ENCODE data around the gene ALX3.

Gene ALX3

DNA sequence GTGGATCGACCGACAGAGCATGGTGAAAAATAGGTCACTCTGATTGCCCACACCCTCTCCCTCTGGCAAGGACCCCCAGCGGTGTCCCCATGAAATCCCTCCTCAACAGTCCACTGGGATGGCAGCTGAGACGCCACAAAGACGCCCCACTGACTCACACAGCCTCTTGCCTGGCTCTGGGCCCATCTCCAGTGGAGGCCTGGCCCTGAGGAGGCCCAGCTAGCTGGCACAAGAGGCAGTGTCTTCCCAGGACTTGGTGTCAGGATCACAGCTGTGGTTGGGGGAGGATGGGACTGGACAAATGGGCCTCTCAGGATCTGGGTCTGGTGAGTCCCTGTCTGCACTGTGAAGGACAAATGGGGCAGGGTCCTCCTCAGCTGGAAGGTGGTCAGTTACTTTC lies 4.6 kb downstream of the ALX3 start:
- DNase-seq = no peak

DNA sequence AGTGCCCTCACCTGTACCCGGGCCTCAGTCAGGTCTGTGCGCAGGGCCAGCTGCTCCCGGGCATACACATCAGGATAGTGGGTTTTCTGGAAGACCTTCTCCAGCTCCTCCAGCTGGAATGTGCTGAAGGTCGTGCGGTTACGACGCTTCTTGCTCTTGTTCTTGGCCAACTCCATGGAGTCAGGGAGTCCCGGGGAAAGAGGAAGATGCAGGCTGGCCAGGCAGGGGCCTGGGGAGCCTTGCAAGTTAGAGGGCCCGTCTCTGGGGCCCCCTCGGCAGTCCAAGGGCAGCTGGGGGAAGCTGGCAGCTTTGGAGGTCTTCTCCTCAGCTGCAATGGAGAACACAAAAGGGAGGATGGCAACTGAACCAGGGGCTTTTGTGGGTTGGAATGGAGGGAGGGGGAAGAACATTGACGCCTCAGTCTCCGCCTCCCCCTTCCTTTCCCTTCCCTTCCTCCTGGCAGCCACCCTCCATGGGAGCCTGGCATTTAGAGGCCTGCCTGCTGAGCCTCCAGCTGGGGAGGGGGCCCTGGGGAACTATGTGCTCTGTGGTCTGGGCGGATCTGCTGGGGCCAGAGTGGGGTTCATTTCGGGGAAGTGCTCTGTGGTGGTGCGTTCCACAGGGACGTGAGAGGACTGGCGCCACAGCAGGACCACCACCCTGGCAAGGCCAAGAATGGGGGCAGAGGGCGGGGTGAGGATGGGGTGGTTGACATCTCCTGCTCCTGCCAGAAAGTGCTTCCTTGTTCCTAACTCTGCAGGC lies 5.7 kb downstream of the ALX3 start:
- no peak for DNase-seq

- DNase-seq = no peak
Measured at GRCh38 chr1:110063781-110064180, 6.7 kb downstream of the ALX3 start.

DNA sequence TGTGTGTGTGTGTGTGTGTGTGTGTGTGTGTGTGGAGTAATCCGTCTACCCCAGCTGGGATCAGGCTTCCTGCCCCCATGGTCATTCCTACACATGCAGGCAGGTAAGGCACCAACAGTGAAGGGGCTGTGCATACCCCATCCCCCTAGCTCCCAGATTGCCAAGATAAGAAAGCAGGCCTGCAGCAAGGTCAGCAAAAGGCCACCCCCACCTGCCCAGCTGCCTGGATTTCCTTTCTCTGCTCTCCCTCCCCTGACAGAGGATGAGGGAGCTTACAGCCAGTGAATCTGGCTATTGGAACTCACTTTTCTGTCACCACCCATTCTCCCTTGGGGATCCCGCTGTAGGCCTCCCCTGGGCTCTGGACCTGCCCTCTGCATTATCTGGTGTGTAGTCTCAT lies 7.9 kb downstream of the ALX3 start:
- no peak for DNase-seq

- no peak for DNase-seq
Measured at GRCh38 chr1:110061341-110061740, 9.1 kb downstream of the ALX3 start.

DNA sequence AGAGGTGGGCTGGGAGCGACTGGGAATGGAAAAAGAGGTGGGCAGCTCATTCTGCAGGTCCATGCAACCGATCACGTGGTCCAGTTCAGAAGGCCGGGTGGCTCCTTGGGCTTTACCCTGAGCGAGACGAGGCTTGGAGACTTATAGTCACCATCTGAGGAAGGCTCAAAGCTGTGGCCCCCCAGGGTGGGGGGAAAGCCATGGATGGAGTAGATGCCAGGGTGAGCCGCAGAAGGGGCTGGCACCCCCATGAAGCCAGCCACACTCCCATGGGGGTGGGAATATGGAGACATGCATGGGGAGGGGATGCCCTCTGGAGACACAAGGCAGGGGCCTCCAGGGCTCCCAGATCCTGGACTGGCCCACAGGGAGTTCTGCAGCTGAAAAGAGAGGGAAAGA lies 9.8 kb downstream of the ALX3 start:
- DNase-seq = no peak

DNA sequence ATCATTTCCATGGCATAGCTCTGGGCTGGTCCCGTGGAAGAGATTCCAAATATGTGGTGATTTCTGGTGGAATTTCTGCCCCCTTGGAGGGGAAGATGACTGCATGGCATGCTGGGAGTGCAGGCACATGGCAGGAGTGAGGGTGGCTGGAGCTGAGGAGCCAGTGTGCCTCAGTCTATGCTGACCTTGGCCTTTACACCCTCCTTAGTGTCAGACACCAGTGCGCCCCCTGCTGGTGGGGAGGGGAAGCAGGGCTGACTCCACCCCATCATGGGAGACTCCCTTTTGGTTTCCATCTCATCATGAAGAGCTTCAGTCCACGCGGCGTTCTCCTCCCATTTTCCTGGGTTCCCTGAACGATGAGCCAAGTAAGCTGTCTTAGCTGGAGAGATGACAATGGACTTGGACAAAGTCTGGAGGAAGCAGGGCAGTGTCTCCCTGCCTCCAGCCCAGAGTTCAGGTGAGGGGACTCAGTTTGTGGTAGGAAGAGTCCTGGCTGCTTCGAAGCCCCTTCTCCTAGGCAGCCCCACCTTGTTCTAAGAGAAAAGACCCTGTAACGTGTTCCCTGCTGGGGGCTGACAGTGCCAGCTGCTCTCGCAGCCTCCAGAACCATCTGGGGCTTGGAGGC lies 10.3 kb downstream of the ALX3 start:
- DNase-seq = peak in 2 of 51 donors; percentile 6 to 16

DNA sequence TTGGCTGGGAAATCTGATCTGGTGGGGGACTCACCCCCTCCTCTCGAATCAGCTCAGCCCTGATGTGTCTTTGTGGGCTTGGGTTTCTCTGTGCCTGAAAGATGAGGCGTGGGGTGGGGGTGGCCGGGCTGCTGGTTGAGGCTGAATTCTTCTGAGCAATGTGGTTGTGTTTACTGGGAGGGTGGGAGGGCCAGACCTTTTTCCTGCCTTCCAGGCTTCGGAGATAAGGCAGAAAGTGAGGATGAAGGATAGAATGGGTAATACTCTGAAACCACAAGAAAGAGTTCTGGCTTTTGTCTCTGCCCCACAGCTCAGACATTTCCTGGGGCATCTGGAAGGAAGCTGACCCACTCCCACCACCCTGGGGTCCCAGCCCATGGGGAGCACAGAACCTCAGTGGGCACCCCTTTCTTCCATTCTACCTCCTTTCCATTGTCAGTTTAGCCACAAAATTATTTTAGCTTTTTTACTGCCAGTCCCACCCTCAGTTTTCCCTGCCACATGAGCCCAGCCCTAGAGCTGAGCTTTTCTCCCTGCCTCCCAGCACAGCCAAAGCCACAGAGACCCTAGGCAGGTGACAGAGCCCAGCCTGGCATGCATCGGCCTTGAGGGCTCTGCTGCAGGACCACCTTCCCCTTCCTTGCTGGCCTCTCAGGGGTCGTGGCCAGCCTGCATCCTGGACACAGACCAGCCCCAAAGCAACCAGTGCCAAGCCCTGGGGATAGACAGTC lies 11.2 kb downstream of the ALX3 start:
- DNase-seq = no peak

DNA sequence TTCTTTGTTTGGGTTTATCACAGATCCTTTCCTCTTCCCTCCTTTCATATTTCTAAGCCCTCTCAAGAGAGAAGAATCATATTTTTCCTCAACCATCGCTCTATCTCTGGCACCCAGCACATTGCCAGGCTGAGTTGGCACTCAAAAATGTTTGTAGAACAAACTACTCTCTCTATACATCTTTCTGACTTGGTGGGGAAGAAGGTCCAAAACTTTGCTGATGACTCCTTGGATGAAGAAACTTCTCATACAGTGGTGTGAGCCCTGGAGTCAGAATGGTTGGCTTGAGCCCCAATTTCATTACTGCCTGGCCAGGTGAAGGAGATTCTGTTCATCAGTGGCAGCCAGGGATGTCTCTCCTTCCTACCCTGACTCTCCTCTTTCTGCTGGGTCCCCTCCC lies 11.9 kb downstream of the ALX3 start:
- no peak for DNase-seq

DNA sequence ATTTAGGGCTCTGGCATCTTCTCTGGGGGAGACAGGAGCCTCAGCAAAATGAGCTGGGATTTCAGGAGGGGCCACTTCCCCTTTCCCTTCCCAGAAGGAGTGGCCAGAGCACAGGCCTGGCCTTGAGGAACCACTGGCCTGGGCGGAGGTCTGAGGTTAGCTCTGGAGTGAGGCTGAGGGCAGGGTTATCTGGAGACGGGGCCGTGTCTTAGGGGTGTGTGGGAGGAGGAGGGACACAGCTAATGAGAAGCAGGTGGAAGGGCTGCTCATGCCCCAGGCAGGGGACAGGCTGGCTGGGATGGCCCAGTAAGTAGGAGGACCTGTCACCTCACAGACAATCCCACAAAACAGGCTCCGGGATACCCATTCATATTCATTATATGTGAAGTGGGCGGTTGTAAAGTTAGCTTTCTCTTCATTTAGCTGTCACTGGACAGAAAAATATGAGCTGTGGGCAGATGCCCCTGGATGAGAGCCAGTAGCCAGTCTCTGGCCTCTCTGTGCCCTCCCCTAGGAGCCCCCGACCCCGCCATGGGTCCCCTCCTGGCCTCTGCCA lies 12.4 kb downstream of the ALX3 start:
- no peak for DNase-seq

GRCh38 chr1:110056776-110057175 lies 13.7 kb downstream of the ALX3 start:
- no peak for DNase-seq

GRCh38 chr1:110056285-110056683 lies 14.2 kb downstream of the ALX3 start:
- DNase-seq = no peak

DNA sequence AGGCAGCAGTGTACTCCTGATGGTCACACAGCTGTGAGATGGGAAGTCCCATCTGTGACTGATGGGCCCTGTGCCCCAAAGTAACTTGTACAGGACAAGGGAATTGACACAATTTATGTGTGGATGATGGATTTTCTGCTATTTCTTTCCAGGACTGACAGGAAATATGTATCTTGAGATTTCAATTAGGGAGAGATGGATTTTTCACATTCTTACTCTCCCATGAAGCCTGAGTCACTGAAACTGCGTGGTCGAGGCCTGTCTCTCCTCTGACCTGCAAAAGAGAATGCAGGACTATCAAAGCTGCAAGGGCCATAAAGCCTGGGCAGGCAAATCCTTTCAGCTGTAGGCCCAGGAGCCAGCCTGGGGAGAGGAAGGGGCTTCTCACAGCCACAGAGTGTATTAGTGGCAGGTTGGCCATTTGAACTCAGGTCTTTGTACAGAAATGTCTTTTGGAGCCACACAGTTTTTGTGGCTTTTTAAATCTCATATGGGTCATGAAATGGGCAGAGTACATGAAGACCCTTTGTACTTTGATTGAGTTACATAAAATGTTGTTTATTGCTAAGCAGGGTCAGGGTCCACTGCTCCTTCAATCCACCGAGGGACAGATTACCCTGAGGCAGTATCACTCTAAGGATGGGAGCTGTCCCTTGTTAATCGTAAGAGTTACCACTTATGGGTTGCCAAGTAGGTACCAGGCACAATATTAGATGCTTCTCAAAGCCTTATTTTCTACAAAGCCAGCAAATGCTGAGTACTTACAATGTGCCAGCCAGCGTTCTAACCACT lies 14.8 kb downstream of the ALX3 start:
- no peak for DNase-seq

DNA sequence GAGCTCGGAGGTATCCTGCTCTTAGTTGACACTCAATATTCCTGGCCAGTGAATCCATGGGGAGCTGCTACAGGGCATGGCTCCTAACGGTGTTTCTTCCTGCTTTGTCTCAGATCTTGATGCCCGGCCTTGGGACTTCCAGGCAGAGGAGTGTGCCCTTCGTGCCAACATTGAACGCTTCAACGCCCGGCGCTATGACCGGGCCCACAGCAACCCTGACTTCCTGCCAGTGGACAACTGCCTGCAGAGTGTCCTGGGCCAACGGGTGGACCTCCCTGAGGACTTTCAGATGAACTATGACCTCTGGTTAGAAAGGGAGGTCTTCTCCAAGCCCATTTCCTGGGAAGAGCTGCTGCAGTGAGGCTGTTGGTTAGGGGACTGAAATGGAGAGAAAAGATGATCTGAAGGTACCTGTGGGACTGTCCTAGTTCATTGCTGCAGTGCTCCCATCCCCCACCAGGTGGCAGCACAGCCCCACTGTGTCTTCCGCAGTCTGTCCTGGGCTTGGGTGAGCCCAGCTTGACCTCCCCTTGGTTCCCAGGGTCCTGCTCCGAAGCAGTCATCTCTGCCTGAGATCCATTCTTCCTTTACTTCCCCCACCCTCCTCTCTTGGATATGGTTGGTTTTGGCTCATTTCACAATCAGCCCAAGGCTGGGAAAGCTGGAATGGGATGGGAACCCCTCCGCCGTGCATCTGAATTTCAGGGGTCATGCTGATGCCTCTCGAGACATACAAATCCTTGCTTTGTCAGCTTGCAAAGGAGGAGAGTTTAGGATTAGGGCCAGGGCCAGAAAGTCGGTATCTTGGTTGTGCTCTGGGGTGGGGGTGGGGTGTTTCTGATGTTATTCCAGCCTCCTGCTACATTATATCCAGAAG lies 16.7 kb downstream of the ALX3 start:
- DNase-seq = peak in 45 of 51 donors; percentile 7 to 82 (median 42)

- DNase-seq = no peak
Measured at GRCh38 chr1:110051262-110051648, 19.2 kb downstream of the ALX3 start.

DNA sequence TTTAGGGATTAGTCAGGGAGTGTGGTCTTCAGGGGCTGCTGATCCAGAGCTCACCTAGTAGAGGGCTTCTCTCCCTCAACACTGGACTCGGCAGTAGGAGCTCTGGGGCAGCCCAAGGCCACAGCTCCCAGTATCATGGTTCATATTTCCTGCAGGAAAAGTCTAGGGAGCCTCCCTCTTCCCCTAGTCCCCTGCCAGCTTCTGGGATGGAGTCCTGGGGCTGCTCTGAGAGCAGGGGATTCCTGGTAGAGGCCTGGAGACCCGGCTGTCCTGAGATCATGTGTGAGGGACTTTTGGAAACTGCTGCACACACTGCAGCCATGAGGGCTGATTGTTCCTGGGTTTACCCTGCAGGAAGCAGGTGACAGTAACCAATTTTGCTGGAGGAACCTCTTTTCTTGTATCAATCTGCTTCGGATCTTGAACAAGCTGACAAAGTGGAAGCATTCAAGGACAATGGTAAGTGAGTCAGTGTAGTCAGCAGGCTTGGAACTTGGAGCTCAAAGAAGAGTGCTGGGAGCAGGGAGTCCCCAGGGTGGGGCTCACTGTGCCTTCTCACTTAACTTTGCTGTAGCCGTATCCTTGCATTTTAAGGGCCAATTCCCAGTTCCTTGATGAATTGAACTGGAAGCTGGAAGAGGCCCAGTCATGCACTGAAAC lies 19.7 kb downstream of the ALX3 start:
- DNase-seq = no peak

DNA sequence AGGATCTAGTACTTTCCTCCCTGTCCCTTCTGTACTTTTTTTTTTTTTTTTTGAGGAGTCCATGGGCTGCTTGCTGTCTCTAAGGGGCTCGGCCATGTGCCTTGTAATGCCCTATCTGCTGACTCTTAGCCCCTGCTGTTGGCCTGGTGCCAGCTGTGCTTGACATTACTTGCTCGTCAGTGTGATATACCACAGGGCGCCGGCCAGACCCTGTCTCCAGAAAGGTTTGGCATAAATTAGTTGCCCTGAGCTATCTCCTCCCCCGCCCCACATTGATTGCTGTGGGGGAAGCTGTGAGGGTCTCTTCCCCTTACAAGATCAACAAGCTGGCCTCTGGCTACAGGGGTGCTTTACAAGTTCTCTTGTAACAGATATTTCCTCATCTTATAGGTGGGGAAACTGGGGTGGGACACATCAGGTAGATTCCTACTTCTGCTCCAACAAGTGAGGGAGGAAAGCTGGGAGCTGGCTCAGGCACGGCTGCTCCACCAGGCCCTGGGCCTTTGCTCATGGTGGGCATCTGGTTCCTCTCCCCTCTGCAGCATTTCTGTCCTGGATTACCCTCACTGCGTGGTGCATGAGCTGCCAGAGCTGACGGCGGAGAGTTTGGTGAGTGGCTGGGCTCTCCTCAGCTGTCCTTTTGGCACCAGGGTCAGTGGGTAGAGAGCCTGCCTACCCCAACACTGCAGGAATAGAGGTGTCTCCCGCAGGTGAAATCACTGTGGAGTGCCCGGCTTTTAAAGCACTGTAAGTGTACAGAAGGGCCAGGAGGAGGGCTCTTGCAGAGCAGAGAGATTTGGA lies 20.5 kb downstream of the ALX3 start:
- no peak for DNase-seq

DNA sequence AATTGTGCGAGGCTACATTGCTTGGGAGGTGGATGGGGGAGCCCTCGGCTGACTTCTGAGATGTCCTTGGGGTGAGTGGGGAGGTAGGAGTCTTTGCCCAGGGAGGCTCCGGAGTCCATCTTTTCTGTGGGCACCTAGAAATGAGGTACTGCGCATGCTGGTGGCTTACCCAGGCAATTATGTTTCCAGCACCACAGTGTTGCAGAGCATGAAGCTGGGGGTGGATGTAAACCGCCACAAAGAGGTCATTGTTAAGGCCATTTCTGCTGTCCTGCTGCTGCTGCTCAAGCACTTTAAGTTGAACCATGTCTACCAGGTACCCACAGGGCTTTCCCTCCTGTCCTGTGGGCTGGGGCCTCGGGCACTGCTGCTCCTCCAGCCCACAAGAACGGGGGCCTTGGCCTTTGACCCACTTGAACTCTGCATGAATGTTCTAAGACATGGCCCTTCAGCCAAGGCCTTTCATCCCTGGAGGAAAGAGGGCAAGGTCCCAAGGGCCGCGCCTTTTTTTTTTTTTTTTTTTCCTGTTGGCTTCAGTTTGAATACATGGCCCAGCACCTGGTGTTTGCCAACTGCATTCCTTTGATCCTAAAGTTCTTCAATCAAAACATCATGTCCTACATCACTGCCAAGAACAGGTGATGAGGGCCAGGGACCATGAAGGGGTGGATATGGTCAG lies 21.4 kb downstream of the ALX3 start:
- DNase-seq = peak in 17 of 51 donors; percentile 7 to 57 (median 27)
